ENCODE data around the gene RASA3. TPM values are rescaled to one million over a fixed set of nuclear protein-coding genes. Genes with fewer than 3 reads are reported as not detected.

The RASA3 gene
- polyA plus RNA-seq, 1 experiment, result 31.4 TPM

- POLR2A ChIA-PET, result no interaction called here
- DNase-seq (ENCODE audit: low read depth), result no peak
- H3K36me3 ChIP-seq (ENCODE audit: control insufficient read depth, insufficient read depth, low read length), result peaks cover 38% of the 10 kb centered on the region
These were observed 108.5 kb downstream of the RASA3 start for GRCh38 chr13:114023716-114024602.

DNA sequence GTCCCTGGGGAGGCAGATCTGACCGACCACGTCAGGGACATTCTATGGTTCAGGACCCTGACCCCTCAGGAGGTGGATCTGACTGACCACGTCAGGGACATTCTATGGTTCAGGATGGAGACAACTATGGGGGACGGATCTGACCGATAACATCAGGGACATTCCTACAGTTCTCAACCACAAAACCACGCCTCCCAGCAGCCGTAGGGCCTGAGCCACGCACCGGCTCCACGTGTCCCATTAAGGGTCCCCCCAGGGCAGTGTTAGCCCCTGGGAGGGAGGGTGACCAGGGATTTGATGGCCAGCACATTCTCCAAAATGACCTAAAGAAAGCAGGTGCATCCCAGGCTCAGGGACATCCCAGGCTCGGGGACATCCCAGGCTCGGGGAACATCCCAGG lies 109.5 kb downstream of the RASA3 start:
- Histone ChIP-seq H3K4me3 (ENCODE audit: low read depth, low read length) (no peak overlapping the region), H3K27me3 (ENCODE audit: control insufficient read depth, insufficient read depth, low read length) (no peaks in the 10 kb centered on the region), H3K36me3 (ENCODE audit: control insufficient read depth, insufficient read depth, low read length) (peaks cover 45% of the 10 kb centered on the region)
- peak; percentile 27 for DNase-seq (ENCODE audit: low read depth)
- POLR2A ChIA-PET, result no interaction called here
- CTCF ChIA-PET, result no interaction called here
- TF ChIP-seq, protein P1, sequence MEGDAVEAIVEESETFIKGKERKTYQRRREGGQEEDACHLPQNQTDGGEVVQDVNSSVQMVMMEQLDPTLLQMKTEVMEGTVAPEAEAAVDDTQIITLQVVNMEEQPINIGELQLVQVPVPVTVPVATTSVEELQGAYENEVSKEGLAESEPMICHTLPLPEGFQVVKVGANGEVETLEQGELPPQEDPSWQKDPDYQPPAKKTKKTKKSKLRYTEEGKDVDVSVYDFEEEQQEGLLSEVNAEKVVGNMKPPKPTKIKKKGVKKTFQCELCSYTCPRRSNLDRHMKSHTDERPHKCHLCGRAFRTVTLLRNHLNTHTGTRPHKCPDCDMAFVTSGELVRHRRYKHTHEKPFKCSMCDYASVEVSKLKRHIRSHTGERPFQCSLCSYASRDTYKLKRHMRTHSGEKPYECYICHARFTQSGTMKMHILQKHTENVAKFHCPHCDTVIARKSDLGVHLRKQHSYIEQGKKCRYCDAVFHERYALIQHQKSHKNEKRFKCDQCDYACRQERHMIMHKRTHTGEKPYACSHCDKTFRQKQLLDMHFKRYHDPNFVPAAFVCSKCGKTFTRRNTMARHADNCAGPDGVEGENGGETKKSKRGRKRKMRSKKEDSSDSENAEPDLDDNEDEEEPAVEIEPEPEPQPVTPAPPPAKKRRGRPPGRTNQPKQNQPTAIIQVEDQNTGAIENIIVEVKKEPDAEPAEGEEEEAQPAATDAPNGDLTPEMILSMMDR (IDR thresholded peaks at IDR 0.05; ENCODE audit: insufficient read depth, low read depth, low read length), result no peak

More at GRCh38 chr13:114023716-114024602, 108.5 kb downstream of the RASA3 start:
- no peak overlapping the region for H3K4me3 ChIP-seq (ENCODE audit: low read depth, low read length)
- CTCF ChIA-PET, result no interaction called here
- H3K27me3 ChIP-seq (ENCODE audit: control insufficient read depth, insufficient read depth, low read length), result no peaks in the 10 kb centered on the region
- TF ChIP-seq, protein P1 (IDR thresholded peaks at IDR 0.05; ENCODE audit: insufficient read depth, low read depth, low read length), result no peak

DNA sequence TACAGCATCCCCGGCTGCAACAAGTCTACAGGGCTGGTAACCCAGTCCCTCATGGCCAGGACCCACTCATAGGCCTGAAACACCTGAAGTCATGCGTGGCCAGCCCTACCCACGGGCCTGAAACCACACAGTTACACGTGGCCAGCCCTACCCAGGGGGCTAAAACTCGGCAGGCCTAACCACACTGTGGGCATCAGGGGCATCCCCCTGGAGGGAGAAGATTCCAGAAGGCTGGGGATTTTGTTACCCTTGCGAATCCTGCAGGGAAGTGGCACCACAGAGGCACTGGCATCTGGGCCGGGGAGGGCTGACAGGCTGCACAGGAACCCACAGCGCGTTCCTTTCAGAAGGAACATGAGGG lies 110.1 kb downstream of the RASA3 start:
- peaks cover 47% of the 10 kb centered on the region for H3K36me3 ChIP-seq (ENCODE audit: control insufficient read depth, insufficient read depth, low read length)

GRCh38 chr13:114021464-114022308 lies 110.7 kb downstream of the RASA3 start:
- POLR2A ChIA-PET, result no interaction called here

More for the DNA sequence above, 110.1 kb downstream of the RASA3 start:
- no peaks in the 10 kb centered on the region for H3K27me3 ChIP-seq (ENCODE audit: control insufficient read depth, insufficient read depth, low read length)
- H3K4me3 ChIP-seq (ENCODE audit: low read depth, low read length), result no peak overlapping the region
- no peak for DNase-seq (ENCODE audit: low read depth)
- ChIA-PET CTCF (no interaction called here), POLR2A (no interaction called here)
- TF ChIP-seq, protein P1 (IDR thresholded peaks at IDR 0.05; ENCODE audit: insufficient read depth, low read depth, low read length), result no peak

More at GRCh38 chr13:114021464-114022308, 110.7 kb downstream of the RASA3 start:
- no peaks in the 10 kb centered on the region for H3K27me3 ChIP-seq (ENCODE audit: control insufficient read depth, insufficient read depth, low read length)
- CTCF ChIA-PET, result interaction anchor here (0.8 kb wide), 1 partner anchor 94 kb away, joined by 3 read pairs; no protein-coding TSS in a partner anchor
- no peak for DNase-seq (ENCODE audit: low read depth)
- TF ChIP-seq, protein P1 (IDR thresholded peaks at IDR 0.05; ENCODE audit: insufficient read depth, low read depth, low read length), result no peak
- H3K4me3 ChIP-seq (ENCODE audit: low read depth, low read length), result no peak overlapping the region
- H3K36me3 ChIP-seq (ENCODE audit: control insufficient read depth, insufficient read depth, low read length), result peaks cover 52% of the 10 kb centered on the region

Data from BJ (cell line).